Mammary epithelial cell (primary cell): ENCODE measurements around the gene C9orf50.

ENCODE experiments used
- CTCF ChIP-seq, 2 donors: IDR thresholded peaks in 1 of 2; conservative IDR thresholded peaks in 1 of 2; 2 replicates each; pipeline ENCODE4 v1.5.1; 2011 to 2012; ENCODE audit warnings: inconsistent platforms in 2 of 2, low read length in 2 of 2, mild to moderate bottlenecking in 2 of 2, control low read depth in 1 of 2, low read depth in 1 of 2; ENCODE audit not compliant: insufficient read depth in 1 of 2; ENCODE audit errors: extremely low read depth in 1 of 2
- EZH2 ChIP-seq: IDR thresholded peaks from 2 replicates; pipeline ENCODE4 v1.6.1; 2012; ENCODE audit warnings: low read length, inconsistent platforms, borderline replicate concordance

- no peak for TF ChIP-seq CTCF (conservative IDR thresholded peaks at IDR 0.05 in 1 of 2, IDR thresholded peaks at IDR 0.05 in 1 of 2; ENCODE audit: extremely low read depth in 1 of 2, insufficient read depth in 1 of 2, low read depth in 1 of 2, low read length in 2 of 2)
- TF ChIP-seq EZH2: no peak
These were observed 12.1 kb downstream of the C9orf50 start for GRCh38 chr9:129608561-129609481.
